DMS53 (cell line): ENCODE measurements around the gene PSMD4.
A peak's percentile ranks its signal among the peaks of the same experiment; 100 is the strongest.

Experiments used
- DNase-seq: peaks from one replicate; lab custom pipeline; 2025; lab: John Stamatoyannopoulos, UW

Gene PSMD4

GRCh38 chr1:151294742-151295462, 40.4 kb downstream of the PSMD4 start:
- no peak for DNase-seq

- no peak for DNase-seq
Observed at GRCh38 chr1:151309811-151310323, 55.3 kb downstream of the PSMD4 start.

GRCh38 chr1:151311011-151311410, 56.5 kb downstream of the PSMD4 start:
- no peak for DNase-seq

DNA sequence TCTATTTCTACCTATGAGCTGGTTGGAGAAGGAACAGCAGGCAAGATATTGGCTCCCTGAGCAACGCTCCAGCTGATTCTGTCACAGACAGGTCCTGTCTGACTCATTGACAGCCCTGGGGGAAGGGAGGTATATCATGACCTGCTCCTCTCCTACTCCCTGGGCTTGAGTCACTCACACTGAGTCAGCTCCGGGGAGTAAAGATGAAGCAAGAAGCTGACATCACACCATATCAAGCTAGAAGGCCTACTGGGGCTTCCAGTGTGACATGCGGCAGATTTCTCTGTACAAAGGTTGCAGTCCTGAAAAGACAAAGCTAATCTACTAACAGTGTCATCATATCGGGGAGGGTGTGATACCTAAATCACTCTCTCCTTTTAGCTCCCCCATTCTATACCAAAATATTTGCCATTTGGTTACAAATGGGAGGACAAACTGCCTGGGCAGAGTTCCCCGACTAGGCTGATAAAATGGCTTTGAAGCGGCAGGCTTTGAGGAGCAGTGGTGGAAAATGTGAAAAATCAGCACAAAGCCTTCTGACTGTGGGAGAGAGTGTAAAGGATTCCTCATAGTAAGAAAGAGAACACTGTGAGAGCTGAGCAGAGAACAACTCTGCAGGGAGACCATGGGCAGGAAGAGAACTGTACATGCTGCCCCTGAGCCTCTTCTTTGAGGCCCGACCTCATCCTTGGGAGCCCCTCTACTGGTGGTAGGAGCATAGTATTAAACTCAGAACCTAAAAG, 57.2 kb downstream of the PSMD4 start:
- DNase-seq = peak; percentile 85

DNA sequence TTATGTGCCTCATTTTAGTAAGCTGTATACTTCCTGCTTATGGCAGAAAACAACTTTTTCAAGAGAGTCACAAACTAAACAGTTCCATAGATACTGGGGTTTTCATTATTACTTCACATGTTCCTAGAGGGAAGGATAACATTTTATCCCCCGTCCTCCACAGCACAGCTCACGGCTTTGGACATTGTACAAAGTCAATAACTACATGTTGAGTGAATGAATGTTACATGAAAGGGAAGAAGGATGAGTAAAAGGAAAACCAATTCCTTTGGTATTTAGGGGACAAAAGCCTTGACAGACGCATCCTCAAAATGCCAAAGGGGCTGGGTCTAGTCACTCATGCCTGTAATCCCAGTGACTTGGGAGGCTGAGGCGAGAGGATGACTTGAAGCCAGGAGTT, 57.9 kb downstream of the PSMD4 start:
- DNase-seq = no peak

DNA sequence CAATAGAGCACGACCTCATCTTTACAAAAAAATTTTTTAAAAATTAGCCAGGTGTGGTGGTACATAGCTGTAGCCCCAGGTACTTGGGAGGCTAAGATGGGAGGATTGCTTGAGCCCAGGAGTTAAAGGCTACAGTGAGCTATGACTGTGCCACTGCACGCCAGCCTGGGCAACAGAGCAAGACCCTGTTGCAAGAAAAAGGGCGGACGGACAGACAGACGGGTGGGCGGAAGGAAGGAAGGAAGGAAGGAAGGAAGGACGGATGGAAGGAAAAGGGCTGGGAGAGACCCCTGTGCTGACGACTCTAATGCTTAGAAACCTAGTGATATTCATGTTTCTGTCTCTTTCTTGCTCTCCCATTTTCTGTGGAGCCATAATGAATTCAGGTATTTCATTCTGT, 58.3 kb downstream of the PSMD4 start:
- DNase-seq = no peak

- DNase-seq = no peak
Observed at GRCh38 chr1:151313501-151313900, 59.0 kb downstream of the PSMD4 start.

- DNase-seq = no peak
Observed at GRCh38 chr1:151314137-151314875, 59.8 kb downstream of the PSMD4 start.

DNA sequence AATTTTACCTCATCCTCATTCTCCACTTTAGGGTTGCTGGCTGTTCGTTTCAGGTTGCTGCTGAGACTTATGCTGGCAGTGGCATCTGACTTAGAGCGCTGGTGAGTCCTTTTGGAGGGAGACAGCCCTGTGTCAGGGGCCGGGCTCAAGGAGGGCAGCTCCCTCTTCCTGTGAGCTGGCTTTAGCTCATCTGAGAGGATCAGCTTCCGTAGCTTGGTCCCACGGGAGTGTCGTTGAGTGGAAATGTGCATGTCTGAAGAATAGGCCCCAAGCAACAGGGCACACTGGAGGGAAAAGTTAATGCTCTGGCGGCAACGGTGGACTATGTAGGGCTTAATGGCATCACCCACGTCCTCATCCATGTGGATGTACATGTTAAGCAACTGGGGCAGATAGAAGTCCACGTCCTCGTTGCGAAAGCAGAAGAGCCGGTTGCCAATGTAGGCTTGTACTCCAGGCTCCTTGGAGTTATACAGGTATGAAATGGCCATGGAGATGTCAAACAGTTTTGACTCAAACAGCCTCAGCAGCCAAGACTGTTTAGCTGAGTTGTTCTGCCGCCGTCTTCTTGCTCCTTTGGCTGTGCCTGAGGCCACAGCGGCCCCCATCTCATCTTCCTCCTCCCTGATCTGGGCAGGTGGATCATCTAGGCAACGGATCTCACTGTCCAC, 61.2 kb downstream of the PSMD4 start:
- DNase-seq = no peak
